K562 (cell line): ENCODE data around the gene PCDHGB5. TPM values are rescaled to one million over a fixed set of nuclear protein-coding genes. Genes with fewer than 3 reads are reported as not detected.

Source experiments
- ATAC-seq: fragments of 200-7000 bp; cut with Tn5 transposase; 3 replicates; pipeline ENCODE4 v1.9.1; 2020; ENCODE audit warnings: moderate library complexity
- BruUV-seq: library from RNA; stranded (reverse); fragments of 400-500 nt; replicated peaks from 2 replicates; lab custom pipeline; 2021; lab: Mats Ljungman, UMichigan
- CTCF ChIA-PET: fragments of 300-600 bp; formaldehyde crosslinking; extraction: SDS; loops from one replicate; lab custom pipeline; 2021; ENCODE audit warnings: low intra/inter-chr PET ratio; lab: Yijun Ruan, JAX
- POLR2A ChIA-PET: fragments of 300-600, 350-650 bp; sonication (Branson Sonifier 250); formaldehyde crosslinking; extraction: SDS; loops from one replicate; lab custom pipeline; 2021; ENCODE audit warnings: antibody characterized with exemption, inconsistent platforms; lab: Yijun Ruan, JAX
- DNase-seq, 4 experiments: peaks; one replicate each; pipeline versions ENCODE4 v3.0.0 to v3.0.0-alpha.2; 2011 to 2018; ENCODE audit warnings: low spot score in 3 of 4, mixed read lengths in 3 of 4; ENCODE audit errors: extremely low read depth in 1 of 4
- FAIRE-seq: peaks from 2 replicates; lab custom pipeline; 2011; peaks lifted over from hg19 to GRCh38; lab: Jason Lieb, UNC
- H2AFZ ChIP-seq: 2 replicates; pipeline ENCODE4 v1.6.0; 2011; ENCODE audit warnings: low read depth, low read length, control low read depth, inconsistent platforms
- H3K27ac ChIP-seq: fragments of 200-600 bp; 3 replicates; pipeline ENCODE4 v1.8.0; 2011; ENCODE audit warnings: low read depth, mild to moderate bottlenecking, control low read depth, inconsistent platforms, low read length, moderate library complexity, mixed read lengths; ENCODE audit errors: extremely low read depth
- H3K27me3 ChIP-seq, 2 experiments: fragments of 300-600 bp in 1 of 2; 2 replicates in 1 of 2; 3 replicates in 1 of 2; pipeline versions ENCODE4 v1.6.0 to v1.8.0; 2011; ENCODE audit warnings: inconsistent platforms in 2 of 2, low read length in 2 of 2, mild to moderate bottlenecking in 1 of 2, mixed read lengths in 1 of 2, moderate library complexity in 1 of 2; ENCODE audit not compliant: control insufficient read depth in 2 of 2, insufficient read depth in 2 of 2
- H3K36me3 ChIP-seq: fragments of 300-600 bp; 3 replicates; pipeline ENCODE4 v1.8.0; 2011; ENCODE audit warnings: mild to moderate bottlenecking, low read length, inconsistent platforms; ENCODE audit not compliant: control insufficient read depth, insufficient read depth
- H3K4me1 ChIP-seq, 2 experiments: fragments of 200-600 bp in 1 of 2; replicated peaks in 1 of 2; 2 replicates in 1 of 2; 3 replicates in 1 of 2; pipeline versions ENCODE4 v1.5.1 to v1.8.0; 2011; ENCODE audit warnings: inconsistent platforms in 2 of 2, low read length in 2 of 2, mild to moderate bottlenecking in 1 of 2, mixed read lengths in 1 of 2, moderate library complexity in 1 of 2; ENCODE audit not compliant: control insufficient read depth in 2 of 2, insufficient read depth in 2 of 2
- H3K4me2 ChIP-seq: 2 replicates; pipeline ENCODE4 v1.6.1; 2011; ENCODE audit warnings: low read length, control low read depth, inconsistent platforms, mixed read lengths; ENCODE audit not compliant: insufficient read depth
- H3K4me3 ChIP-seq: fragments of 200-600 bp; sonication (generic), shearing (Covaris generic); 2 replicates; pipeline ENCODE4 v1.5.1; 2016; ENCODE audit warnings: control low read depth, inconsistent platforms
- H3K79me2 ChIP-seq: fragments of 200-600 bp; 3 replicates; pipeline ENCODE4 v1.8.0; 2011; ENCODE audit warnings: low read length, inconsistent platforms; ENCODE audit not compliant: control insufficient read depth, insufficient read depth
- H3K9ac ChIP-seq, 2 experiments: 2 replicates each; pipeline versions ENCODE4 v1.6.0 to v1.6.1; 2011; ENCODE audit warnings: low read depth in 2 of 2, low read length in 2 of 2, control low read depth in 1 of 2, inconsistent platforms in 1 of 2, mild to moderate bottlenecking in 1 of 2, mixed read lengths in 1 of 2; ENCODE audit not compliant: insufficient read depth in 1 of 2
- H3K9me1 ChIP-seq: one replicate; pipeline ENCODE4 v1.6.0; 2011; ENCODE audit warnings: inconsistent platforms, mild to moderate bottlenecking, low read length, moderate library complexity; ENCODE audit not compliant: control insufficient read depth, insufficient read depth
- H3K9me3 ChIP-seq: replicated peaks from 2 replicates; pipeline ENCODE4 v1.5.1; 2011; ENCODE audit warnings: low read depth, low read length, inconsistent platforms; ENCODE audit not compliant: control insufficient read depth, insufficient read depth
- H4K20me1 ChIP-seq: replicated peaks from 2 replicates; pipeline ENCODE4 v1.6.1; 2011; ENCODE audit warnings: low read length, inconsistent platforms, mixed read lengths; ENCODE audit not compliant: control insufficient read depth, insufficient read depth
- GABPB1 ChIP-seq: sonication (generic); formaldehyde crosslinking; IDR thresholded peaks from 2 replicates; pipeline ENCODE4 v1.8.0; 2022; ENCODE audit warnings: mild to moderate bottlenecking, missing genetic modification reagents
- HMG20B ChIP-seq: fragments of 250-450 bp; sonication (Bioruptor Pico); IDR thresholded peaks from 2 replicates; pipeline ENCODE4 v1.5.0; 2021; ENCODE audit warnings: mild to moderate bottlenecking
- MEF2A ChIP-seq: IDR thresholded peaks from 2 replicates; pipeline ENCODE4 v1.6.1; 2011; ENCODE audit warnings: low read depth, mild to moderate bottlenecking, low read length, moderate library complexity; ENCODE audit not compliant: control insufficient read depth
- NFIX ChIP-seq: fragments of 250-450 bp; sonication (Bioruptor Pico); IDR thresholded peaks from 2 replicates; pipeline ENCODE4 v1.4.0; 2020; ENCODE audit warnings: low read depth, mild to moderate bottlenecking, moderate library complexity
- SAFB2 ChIP-seq: fragments of 200-400 bp; formaldehyde crosslinking; IDR thresholded peaks from 2 replicates; pipeline ENCODE4 v1.6.1; 2018; ENCODE audit warnings: borderline replicate concordance, low read length, low read depth, moderate library complexity; ENCODE audit not compliant: severe bottlenecking
- SOX6 ChIP-seq: fragments of 450-650 bp; IDR thresholded peaks from 2 replicates; pipeline ENCODE4 v1.6.1; 2014; ENCODE audit warnings: mild to moderate bottlenecking
- STAG1 ChIP-seq: sonication (generic); formaldehyde crosslinking; IDR thresholded peaks from 2 replicates; pipeline ENCODE4 v1.5.0; 2020; ENCODE audit warnings: missing genetic modification reagents, borderline replicate concordance
- TAF9B ChIP-seq: fragments of 450-650 bp; IDR thresholded peaks from 2 replicates; pipeline ENCODE4 v1.6.1; 2018; ENCODE audit warnings: mild to moderate bottlenecking; ENCODE audit not compliant: partially characterized antibody
- TARDBP ChIP-seq: fragments of 450-650 bp; IDR thresholded peaks from 2 replicates; pipeline ENCODE4 v1.6.1; 2016
- TFAM ChIP-seq: fragments of 250-450 bp; sonication (Bioruptor Pico); conservative IDR thresholded peaks from 2 replicates; pipeline ENCODE4 v1.5.0; 2021; ENCODE audit warnings: mild to moderate bottlenecking, moderate library complexity
- WHSC1 ChIP-seq: IDR thresholded peaks from one replicate; pipeline ENCODE4 v1.6.1; 2012; ENCODE audit warnings: low read length, control low read depth, inconsistent platforms
- ZBTB11 ChIP-seq, 3 experiments: fragments of 200-800 bp in 1 of 3; fragments of 250-450 bp in 1 of 3; fragments of 450-650 bp in 1 of 3; sonication (Bioruptor Pico) in 1 of 3; sonication (Bioruptor generic) in 1 of 3; formaldehyde crosslinking in 1 of 3; IDR thresholded peaks; 2 replicates each; pipeline versions ENCODE4 v1.6.1 to v1.8.0; 2016 to 2022; ENCODE audit warnings: mild to moderate bottlenecking in 2 of 3, missing genetic modification characterization in 2 of 3, missing compliant biosample characterization in 1 of 3, moderate library complexity in 1 of 3
- ZNF324 ChIP-seq: fragments of 250-450 bp; sonication (Bioruptor Pico); IDR thresholded peaks from 2 replicates; pipeline ENCODE4 v1.4.0; 2020; ENCODE audit warnings: mild to moderate bottlenecking
- ZNF639 ChIP-seq, 2 experiments: fragments of 200-800 bp in 1 of 2; sonication (Bioruptor generic) in 1 of 2; sonication (generic) in 1 of 2; formaldehyde crosslinking in 1 of 2; IDR thresholded peaks in 1 of 2; conservative IDR thresholded peaks in 1 of 2; 2 replicates each; pipeline versions ENCODE4 v1.5.0 to v1.6.1; 2016 to 2020; ENCODE audit warnings: missing compliant biosample characterization in 1 of 2, missing genetic modification characterization in 1 of 2, missing genetic modification reagents in 1 of 2
- ZNF764 ChIP-seq: fragments of 250-450 bp; sonication (Bioruptor Pico); IDR thresholded peaks from 2 replicates; pipeline ENCODE4 v1.4.0; 2020; ENCODE audit warnings: low read depth, mild to moderate bottlenecking, moderate library complexity
- ZSCAN29 ChIP-seq: fragments of 450-650 bp; IDR thresholded peaks from 2 replicates; pipeline ENCODE4 v1.6.1; 2017
- WGBS: fragments of 100-300 bp; shearing (Covaris generic); methylation state at CpG from one replicate; pipeline ENCODE4 v1.1.6; 2016; ENCODE audit warnings: low coverage, mixed read lengths; ENCODE audit not compliant: insufficient coverage; ENCODE audit errors: missing lambda C conversion rate; 5-methylcytosine and 5-hydroxymethylcytosine counted together
- in situ Hi-C: fragments of 300-500 bp; cut with MboI; formaldehyde crosslinking; loops from 4 replicates; pipeline ENCODE4 v1.15.0; 2018; ENCODE audit warnings: inconsistent platforms, mixed read lengths
- intact Hi-C: fragments of 100-400 bp; cut with micrococcal nuclease; formaldehyde crosslinking; loops from 2 replicates; pipeline ENCODE4 v1.14.2; 2022
- polyA plus RNA-seq, 8 experiments: library from polyadenylated mRNA; depleted of rRNA in 4 of 8; stranded (reverse) in 5 of 8; unstranded in 3 of 8; fragments of >200 nt; fragmentation: Nextera tagmentation in 2 of 8; fragmentation: Illumina TruSeq in 1 of 8; extraction: Ambion mirVana in 2 of 8; extraction: Trizol in 1 of 8; gene quantifications; 2 replicates each; pipeline versions ENCODE4 v1.2.1 to v1.2.3, GENCODE V29; 2011 to 2014; ENCODE audit warnings: inconsistent platforms in 1 of 8, missing spikeins in 1 of 8
- total RNA-seq, 7 experiments: library from RNA; depleted of rRNA in 6 of 7; stranded (reverse); fragments of >200 nt in 6 of 7; fragmentation: Illumina TruSeq in 2 of 7; extraction: Trizol in 2 of 7; gene quantifications; 2 replicates each; pipeline versions ENCODE4 v1.2.1 to v1.2.3, GENCODE V29; 2011 to 2021; ENCODE audit warnings: low replicate concordance in 1 of 7
- TF ChIP-seq, protein P1 (sequence below): sonication (generic); formaldehyde crosslinking; IDR thresholded peaks from 2 replicates; pipeline ENCODE4 v1.9.0; 2022; ENCODE audit warnings: mild to moderate bottlenecking, missing genetic modification reagents

The PCDHGB5 gene
- total and polyA plus RNA-seq, 9 of the 15 experiments (the other 6 are each of a cell fraction or from before 2014, with no cell fraction given): 0.05 to 0.29 (median 0.12) TPM; not detected in 2

DNA sequence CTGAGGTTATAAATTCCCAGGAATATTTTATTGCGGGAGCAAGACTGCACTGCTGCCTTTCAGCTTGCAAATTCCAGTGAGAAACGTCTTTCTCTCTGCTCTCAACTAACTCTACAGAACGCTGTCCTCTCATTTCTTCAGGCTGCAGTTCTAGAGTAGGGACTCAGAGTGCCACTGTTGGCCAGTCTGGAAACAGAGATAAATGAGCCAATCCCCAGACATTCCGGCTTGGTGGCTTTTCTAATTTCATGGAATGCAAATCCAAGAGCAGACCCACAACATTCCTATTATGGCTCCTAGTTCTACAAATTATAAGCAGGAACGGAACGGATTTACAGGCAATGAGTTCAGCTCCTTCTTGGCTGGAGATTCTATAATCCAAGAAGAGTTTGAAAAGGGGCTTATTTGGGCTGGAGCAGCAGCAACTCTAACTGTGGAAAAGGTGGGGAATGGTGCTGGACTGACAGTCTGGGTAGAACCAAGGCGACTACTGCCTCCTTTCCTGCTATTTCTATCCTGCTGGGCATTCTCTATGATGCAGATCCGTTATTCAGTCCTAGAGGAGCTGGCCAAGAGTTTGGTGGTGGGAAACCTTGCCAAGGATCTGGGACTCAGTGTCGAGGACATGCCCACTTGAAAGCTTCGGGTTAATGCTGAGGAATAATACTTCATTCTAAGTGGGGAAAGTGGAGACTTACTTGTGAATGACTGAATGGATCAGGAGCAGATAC lies 41.8 kb downstream of the PCDHGB5 start:
- Histone ChIP-seq H4K20me1 (no peaks in the 10 kb centered on the region), H3K27me3 (peaks cover 0 to 16% of the 10 kb centered on the region in 2 experiments; a peak in 2 of 5 replicates), H3K9ac (no peak overlapping the region), H3K4me3 (no peak overlapping the region), H3K36me3 (no peaks in the 10 kb centered on the region), H3K9me3 (no peaks in the 10 kb centered on the region), H3K4me1 (peaks cover 0 to 6% of the 10 kb centered on the region in 2 experiments; a peak in 1 of 5 replicates), H3K79me2 (no peaks in the 10 kb centered on the region), H2AFZ (no peak overlapping the region), H3K9me1 (no peaks in the 10 kb centered on the region), H3K4me2 (no peak overlapping the region), H3K27ac (no peak overlapping the region)
- DNase-seq (no peak), ATAC-seq (no peak), FAIRE-seq (no peak)
- CTCF ChIA-PET: no interaction called here
- TF ChIP-seq STAG1: no peak
- TF ChIP-seq MEF2A: no peak
- no peak for TF ChIP-seq TAF9B
- no peak for TF ChIP-seq ZSCAN29
- TF ChIP-seq SOX6: no peak
- TF ChIP-seq ZBTB11 (CRISPR knock-in tag; IDR thresholded peaks at IDR 0.05): no peak
- no peak for TF ChIP-seq TARDBP
- TF ChIP-seq ZNF324: no peak
- no peak for TF ChIP-seq GABPB1
- TF ChIP-seq WHSC1: no peak
- TF ChIP-seq ZNF764 (CRISPR knock-in tag): no peak
- no peak for TF ChIP-seq HMG20B (CRISPR knock-in tag)
- TF ChIP-seq, protein P1, sequence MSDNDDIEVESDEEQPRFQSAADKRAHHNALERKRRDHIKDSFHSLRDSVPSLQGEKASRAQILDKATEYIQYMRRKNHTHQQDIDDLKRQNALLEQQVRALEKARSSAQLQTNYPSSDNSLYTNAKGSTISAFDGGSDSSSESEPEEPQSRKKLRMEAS: no peak
- TF ChIP-seq ZNF639 (CRISPR knock-in tag; conservative IDR thresholded peaks at IDR 0.05 in 1 of 2, IDR thresholded peaks at IDR 0.05 in 1 of 2): no peak
- no peak for TF ChIP-seq SAFB2
- no peak for TF ChIP-seq NFIX (CRISPR knock-in tag)
- no peak for TF ChIP-seq TFAM (CRISPR knock-in tag)
- BruUV-seq: no TSS peak
- POLR2A ChIA-PET: interaction anchor here (0.6 to 1.6 kb wide), 3 partner anchors 60 to 112 kb away, joined by 3 to 4 read pairs (median 3); partner anchors contain the start of gene PCDHGB3
- in situ Hi-C loops (no loop called here), intact Hi-C loops (no loop called here)
- 0% methylated on average over 10 of the region's 10 CpGs for WGBS
